HG02885 (cell line): Measurements from ENCODE around the gene ABCA12.

Experiments used
- ATAC-seq: cut with Tn5 transposase; IDR thresholded peaks from one replicate; pipeline ENCODE4 v1.9.1; 2021; ENCODE audit warnings: mild to moderate bottlenecking; ENCODE audit not compliant: unreplicated experiment, poor library complexity

Gene ABCA12

GRCh38 chr2:214989187-214989586, 149.2 kb downstream of the ABCA12 start:
- no peak for ATAC-seq

GRCh38 chr2:214987261-214987660, 151.2 kb downstream of the ABCA12 start:
- ATAC-seq = no peak

GRCh38 chr2:214985619-214986018, 152.8 kb downstream of the ABCA12 start:
- no peak for ATAC-seq

GRCh38 chr2:214966420-214966819, 172.0 kb downstream of the ABCA12 start:
- no peak for ATAC-seq

GRCh38 chr2:214960677-214961076, 177.7 kb downstream of the ABCA12 start:
- ATAC-seq = no peak

- no peak for ATAC-seq
Observed at GRCh38 chr2:214946949-214947348, 191.5 kb downstream of the ABCA12 start.

GRCh38 chr2:214934006-214934405, 204.4 kb downstream of the ABCA12 start:
- ATAC-seq = no peak

- ATAC-seq = no peak
Observed at GRCh38 chr2:214904634-214905033, 233.8 kb downstream of the ABCA12 start.

- no peak for ATAC-seq
Observed at GRCh38 chr2:214904176-214904575, 234.2 kb downstream of the ABCA12 start.

GRCh38 chr2:214902286-214902685, 236.1 kb downstream of the ABCA12 start:
- no peak for ATAC-seq

- ATAC-seq = no peak
Observed at GRCh38 chr2:214899751-214900150, 238.7 kb downstream of the ABCA12 start.

- ATAC-seq = no peak
Observed at GRCh38 chr2:214896274-214896673, 242.2 kb downstream of the ABCA12 start.

GRCh38 chr2:214895469-214895868, 243.0 kb downstream of the ABCA12 start:
- ATAC-seq = no peak

GRCh38 chr2:214889301-214889700, 249.1 kb downstream of the ABCA12 start:
- no peak for ATAC-seq

- ATAC-seq = no peak
Observed at GRCh38 chr2:214881647-214882202, 256.7 kb downstream of the ABCA12 start.
